Prostate gland (tissue), 2 donors: ENCODE measurements around the gene RFX6.

Source experiments
- POLR2A ChIP-seq: fragments of 450-650 bp; IDR thresholded peaks from one replicate; pipeline ENCODE4 v1.6.1; 2016; ENCODE audit warnings: antibody characterized with exemption, mild to moderate bottlenecking
- TF ChIP-seq, protein P1 (sequence below), 4 experiments: fragments of 200-600 bp in 2 of 4; fragments of 450-650 bp in 2 of 4; sonication (generic) in 2 of 4; IDR thresholded peaks; 1 replicate in 3 of 4; 2 replicates in 1 of 4; pipeline ENCODE4 v1.5.1; 2016 to 2019; ENCODE audit warnings: antibody characterized with exemption in 4 of 4, mild to moderate bottlenecking in 2 of 4, moderate library complexity in 2 of 4

DNA sequence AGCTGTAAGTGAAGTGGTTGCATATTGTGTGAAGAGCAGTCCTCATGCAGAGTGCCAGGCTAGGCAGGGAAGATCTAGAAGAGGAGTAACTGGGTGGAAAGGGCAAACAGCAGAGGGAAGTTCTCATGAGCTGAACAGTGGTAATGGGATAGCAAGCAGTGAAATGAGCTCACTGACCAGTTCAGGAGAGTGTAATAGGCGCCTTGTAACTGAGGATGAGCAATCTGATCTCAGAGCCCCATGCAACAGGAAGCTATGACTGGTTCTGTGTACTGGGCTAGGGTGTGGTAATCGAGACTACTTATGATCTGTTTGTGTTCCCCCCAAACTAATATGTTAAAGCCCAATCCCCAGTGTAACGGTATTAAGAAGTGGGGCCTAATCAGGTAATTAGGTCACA is 98.6 kb downstream of the RFX6 start:
- TF ChIP-seq, protein P1, sequence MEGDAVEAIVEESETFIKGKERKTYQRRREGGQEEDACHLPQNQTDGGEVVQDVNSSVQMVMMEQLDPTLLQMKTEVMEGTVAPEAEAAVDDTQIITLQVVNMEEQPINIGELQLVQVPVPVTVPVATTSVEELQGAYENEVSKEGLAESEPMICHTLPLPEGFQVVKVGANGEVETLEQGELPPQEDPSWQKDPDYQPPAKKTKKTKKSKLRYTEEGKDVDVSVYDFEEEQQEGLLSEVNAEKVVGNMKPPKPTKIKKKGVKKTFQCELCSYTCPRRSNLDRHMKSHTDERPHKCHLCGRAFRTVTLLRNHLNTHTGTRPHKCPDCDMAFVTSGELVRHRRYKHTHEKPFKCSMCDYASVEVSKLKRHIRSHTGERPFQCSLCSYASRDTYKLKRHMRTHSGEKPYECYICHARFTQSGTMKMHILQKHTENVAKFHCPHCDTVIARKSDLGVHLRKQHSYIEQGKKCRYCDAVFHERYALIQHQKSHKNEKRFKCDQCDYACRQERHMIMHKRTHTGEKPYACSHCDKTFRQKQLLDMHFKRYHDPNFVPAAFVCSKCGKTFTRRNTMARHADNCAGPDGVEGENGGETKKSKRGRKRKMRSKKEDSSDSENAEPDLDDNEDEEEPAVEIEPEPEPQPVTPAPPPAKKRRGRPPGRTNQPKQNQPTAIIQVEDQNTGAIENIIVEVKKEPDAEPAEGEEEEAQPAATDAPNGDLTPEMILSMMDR (IDR thresholded peaks at IDR 0.05) = no peak
- no peak for TF ChIP-seq POLR2A
